ENCODE data around the gene PRSS57.

DNA sequence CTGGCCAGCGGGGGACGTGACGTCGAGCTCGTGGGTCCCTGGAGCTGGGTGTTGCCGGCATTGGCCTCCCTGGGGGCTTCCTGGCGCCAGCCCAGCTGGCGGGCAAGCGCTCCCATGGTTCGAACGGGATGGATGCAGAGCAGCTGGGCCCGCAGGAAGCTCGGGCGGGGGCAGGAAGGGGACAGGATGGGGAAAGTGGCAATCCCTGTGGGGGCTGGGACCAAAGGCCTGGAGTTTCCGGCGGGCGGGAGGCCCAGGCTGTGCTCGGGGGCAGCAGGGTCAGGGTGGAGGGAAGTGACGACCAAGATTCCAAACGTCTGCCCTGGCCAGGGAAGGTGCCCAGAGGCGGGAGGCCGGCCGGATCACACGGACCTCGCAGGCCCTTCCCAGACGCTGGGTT is 32.8 kb upstream of the PRSS57 start:
- TF ChIP-seq, protein P1, sequence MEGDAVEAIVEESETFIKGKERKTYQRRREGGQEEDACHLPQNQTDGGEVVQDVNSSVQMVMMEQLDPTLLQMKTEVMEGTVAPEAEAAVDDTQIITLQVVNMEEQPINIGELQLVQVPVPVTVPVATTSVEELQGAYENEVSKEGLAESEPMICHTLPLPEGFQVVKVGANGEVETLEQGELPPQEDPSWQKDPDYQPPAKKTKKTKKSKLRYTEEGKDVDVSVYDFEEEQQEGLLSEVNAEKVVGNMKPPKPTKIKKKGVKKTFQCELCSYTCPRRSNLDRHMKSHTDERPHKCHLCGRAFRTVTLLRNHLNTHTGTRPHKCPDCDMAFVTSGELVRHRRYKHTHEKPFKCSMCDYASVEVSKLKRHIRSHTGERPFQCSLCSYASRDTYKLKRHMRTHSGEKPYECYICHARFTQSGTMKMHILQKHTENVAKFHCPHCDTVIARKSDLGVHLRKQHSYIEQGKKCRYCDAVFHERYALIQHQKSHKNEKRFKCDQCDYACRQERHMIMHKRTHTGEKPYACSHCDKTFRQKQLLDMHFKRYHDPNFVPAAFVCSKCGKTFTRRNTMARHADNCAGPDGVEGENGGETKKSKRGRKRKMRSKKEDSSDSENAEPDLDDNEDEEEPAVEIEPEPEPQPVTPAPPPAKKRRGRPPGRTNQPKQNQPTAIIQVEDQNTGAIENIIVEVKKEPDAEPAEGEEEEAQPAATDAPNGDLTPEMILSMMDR (IDR thresholded peaks at IDR 0.05), result no peak
- TF ChIP-seq EP300 (IDR thresholded peaks at IDR 0.05) (no peak), POLR2A (IDR thresholded peaks at IDR 0.05) (no peak)
